Stromal cell of bone marrow (primary cell): Measurements from ENCODE around the gene KRT77.
"Not testable (repeated sequence)": the region's sequence is repeated elsewhere in the genome, so short reads cannot be mapped to it uniquely, and the experiment has no call there.

ENCODE experiments used
- DNase-seq: peaks from one replicate; pipeline ENCODE4 v3.0.0-alpha.2; 2012; ENCODE audit warnings: low read depth

The KRT77 gene

DNA sequence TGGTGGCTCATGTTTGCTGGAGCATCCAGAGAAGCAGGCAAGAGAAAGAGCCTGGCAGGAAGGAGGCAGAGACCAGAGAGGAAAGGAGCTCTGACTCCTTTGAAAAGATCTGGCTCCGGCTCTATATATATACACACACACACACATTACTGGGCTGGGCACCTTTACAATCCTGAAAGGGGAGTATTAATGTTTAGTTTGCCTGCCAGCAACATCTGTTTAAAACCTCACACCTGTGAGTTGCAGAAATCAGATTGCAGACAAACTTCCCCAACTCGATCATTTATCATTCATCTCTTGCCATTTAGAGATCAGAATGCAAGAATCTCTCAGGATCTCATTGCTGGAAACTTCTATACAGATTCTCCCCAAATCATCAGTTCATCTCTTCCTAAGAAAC is at the start of gene KRT77:
Gene KRT77 (minus strand): TSS at position 101 of the 400 bp plus-strand sequence. CDS start 90 bp downstream, at position 11.
- DNase-seq = no peak

DNA sequence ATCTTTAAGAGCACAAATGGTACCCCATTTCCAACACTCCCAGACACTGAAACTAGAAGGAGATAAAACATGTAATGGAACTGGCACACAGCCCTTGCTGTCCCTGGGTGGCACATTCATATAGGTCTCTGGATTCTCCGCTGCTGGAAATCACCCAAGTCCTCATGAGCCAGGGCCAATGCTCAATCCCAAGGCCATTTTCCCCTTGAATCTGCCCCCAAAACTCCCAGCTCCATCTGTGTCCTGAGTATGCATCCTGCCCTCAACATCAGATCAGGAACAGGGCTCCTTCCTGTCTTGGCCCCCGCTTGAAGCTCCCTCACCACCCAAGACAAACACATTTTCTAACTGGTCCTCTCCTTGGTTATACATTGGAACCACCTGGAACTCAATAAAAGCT is 49.2 kb upstream of the KRT77 start:
- no peak for DNase-seq

DNA sequence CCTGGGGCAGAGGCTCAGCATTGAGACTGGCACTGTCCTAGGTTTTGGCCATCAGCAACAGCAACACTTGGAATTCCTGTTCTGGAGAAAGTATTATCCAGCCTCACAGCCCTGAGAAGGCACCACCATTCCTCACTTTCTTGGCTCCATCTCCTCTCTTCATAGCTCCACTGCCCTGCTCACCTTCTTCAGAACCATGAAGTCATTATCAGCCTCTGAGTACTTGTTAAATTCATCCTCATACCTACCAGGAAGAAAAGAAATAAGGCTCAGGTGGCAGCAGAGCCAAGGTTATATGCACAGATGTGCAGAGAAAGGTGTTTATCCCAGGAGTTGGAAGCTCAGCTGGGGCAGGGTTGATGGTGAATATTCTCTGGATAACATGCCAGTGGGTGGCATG is 48.5 kb upstream of the KRT77 start:
- no peak for DNase-seq

DNA sequence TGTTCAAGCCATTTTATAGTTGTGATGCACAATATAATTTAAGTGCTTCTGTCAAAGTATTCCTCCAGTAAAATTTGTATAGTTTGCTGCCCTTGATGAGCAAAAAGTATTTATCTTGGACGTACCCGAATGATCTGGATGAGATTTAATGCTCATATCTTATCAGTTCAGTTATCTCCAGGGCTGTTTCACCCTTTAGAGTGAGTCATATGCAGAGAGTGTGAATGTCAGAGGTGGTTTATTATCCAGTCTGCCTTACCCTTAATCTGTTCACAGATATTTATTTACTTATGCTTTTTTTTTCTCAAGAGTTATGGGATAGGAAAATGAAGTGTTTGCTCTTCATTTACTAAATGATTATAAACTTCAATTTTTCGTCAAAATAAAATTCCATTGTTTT is 47.2 kb upstream of the KRT77 start:
- not testable (repeated sequence) for DNase-seq

DNA sequence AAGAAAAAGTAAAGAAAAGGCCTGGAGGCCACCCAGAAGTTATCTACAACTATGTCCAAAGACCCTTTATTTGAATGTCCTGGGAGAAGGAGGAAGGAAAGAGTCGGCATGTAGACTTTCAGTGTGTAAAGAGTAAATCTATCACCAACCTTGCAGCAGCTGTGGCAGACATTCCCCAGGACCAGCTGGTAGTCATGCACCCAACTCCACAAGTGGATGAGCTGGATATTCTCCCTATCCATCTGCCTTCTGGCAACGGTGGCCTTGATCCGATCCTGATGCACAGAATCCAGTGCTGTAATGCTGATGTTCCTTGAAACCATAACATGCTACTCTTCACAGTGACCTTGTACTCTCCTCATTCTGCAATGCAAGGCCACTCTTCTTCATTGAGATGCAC is 46.5 kb upstream of the KRT77 start:
- no peak for DNase-seq

DNA sequence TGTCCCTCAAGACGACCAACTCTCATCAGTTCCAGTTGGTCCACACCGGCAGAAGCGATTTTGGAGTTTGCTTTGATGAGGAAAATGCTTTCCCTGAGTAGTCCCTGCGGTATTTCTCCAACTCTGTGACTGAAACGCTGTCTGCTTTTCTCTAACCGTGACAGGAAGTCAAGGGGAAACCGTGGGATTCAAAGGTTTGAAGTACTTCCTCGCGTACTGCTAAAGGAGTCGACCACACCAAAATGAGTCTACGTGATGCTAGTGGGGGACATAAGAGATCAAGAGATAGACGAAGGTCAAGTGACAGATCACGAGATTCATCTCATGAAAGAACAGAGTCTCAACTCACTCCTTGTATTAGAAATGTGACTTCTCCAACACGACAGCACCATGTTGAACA is 45.3 kb upstream of the KRT77 start:
- no peak for DNase-seq

DNA sequence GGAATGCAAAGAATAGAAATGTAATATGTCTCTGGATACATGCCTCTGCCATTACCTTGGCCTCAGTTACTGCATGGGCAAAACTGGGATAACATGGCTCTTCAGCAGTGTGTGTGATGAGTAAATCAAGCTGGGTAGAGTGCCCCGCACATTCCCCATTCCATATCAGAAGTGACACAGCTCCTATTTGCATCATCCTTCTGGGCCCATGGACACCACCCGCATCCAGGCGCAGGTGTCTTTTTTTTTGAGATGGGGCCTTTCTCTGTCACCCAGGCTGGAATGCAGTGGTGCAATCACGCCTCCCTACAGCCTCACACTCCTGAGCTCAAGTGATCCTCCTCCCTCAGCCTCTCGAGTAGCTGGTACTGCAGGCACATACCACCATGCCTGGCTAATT is 42.2 kb upstream of the KRT77 start:
- no peak for DNase-seq

DNA sequence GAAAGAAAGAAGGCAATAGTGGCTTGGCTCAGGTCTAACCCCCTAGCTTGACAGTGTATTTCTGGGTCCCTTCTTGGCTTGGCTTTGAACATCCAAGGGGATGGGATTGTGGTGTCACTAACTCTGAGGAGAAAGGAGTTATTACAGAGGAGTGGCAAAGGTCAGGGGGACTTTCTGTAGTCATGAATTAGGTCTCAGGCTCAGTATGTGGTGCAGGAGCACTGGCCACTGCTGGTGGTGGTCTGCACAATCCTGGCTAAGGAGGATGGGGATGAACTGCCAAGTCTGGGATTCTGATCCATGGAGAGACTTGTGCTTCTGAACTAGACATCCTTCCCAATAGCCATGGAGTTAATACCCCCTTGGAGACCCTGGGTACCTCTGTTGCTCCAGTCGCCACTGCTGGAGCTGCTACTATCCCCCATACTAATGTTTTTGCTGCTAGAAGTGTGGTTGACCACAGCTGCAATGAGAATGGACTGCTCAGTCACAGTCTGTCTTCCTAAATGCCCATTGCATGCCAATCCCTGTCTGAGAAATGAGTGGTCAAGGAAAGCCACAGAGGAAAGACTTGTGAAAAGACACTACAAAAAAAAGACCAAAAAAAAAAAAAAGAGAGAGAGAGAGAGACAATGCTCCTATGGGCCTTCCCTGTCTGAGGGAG is 41.3 kb upstream of the KRT77 start:
- DNase-seq = no peak

DNA sequence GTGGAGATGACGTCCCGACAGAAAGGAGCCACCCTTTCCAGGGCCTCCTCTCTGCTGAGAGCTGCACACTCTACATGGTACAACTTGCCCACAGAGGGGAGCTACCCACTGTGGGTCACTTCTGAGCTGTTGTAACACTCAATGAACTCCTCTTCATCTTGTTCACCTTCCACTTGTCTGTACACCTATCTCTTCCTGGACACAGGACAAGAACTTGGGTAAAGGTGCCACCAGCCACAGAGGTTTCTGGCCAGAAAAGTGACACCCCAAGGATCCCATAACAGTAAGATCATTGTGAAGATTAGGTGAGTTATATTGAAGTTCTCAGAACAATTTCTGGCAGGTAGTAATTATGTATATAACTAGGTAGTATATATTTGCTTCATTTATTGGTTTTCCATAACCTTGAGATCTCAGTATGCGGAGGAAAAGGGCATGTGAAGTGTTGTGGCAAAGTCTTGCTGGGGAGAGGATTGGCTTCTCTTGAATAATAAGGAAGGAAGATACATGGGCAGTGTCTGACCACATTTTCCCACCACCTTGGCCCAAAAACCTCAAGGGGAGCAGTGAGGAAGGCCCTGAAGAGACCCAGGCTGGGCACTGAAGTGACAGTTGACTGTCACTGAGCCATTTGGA is 39.6 kb upstream of the KRT77 start:
- DNase-seq = no peak

DNA sequence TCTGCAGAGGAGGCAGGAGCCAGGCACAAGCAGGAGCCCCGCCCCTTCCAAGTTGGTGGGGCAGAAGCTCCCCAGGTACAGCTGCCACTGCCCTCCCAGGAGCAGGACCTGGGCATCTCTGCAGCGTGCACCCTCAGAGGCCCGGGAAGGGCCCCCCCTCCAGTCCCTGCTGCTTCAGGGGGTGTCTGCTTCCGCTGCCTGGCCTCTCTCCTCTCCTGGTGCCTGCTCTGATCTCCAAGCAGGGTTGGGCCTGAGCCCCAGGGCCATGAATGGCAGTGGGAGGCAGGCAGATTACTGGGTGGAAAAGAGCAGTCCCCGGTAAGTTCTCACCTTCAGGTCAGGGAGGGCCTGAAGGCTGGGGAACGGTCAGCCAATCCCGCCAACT is 38.9 kb upstream of the KRT77 start:
- DNase-seq = no peak

DNA sequence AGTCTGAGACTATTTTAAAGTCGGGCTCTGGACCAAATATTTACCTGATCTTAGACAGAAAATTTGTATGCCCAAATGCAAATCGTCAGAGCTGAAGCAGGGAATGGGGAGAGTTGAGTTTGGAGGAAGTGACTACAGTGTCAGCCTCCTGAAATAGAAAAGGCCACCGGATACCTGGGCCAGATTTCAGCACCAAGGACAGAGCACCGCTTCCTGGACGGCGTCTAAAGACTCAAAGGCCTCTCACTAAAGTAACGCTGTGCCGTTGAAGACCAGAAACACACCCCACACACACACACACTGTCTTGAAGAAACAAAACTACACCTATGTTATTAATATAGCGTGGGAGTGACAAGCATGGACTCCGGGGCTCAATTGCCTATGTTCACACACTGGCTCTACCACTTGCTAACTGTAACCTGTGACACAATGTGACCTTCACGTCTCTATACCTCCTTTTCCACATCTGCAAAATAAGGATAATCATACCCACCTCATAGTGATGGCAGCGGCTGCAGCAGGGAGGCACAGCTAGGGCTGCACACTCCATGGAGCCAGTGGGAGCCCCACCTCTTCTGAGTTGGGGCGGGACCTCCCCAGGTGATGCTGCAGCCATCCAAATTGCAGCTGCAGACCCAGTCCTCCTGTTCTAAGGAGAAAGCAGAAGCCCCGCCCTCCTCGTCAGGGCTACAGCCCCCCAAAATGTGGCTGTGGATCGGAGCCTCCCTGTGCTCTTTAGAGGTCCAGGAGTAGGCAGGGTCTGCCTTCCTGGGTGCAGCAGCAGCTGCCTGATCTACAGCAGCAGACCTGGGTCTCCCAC is 38.3 kb upstream of the KRT77 start:
- peak; percentile 26 for DNase-seq

DNA sequence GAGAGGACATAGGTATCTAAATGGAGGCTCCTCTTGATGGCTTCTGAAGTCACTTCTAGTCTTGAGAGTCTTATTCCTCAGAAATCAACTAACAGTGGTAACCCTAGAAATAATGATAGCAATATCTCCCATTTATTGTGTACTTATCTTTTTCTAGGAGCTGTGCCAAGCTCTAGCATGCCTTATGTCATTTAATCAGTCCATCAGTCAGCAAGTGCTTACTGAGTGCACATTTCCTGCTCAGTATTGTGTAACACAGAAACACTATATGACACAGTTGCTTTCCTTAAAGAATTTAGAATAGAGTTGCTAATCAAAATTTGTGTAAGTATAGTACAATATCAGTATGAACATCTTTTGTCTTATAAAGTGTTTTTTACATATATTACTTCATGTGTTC is 37.3 kb upstream of the KRT77 start:
- DNase-seq = no peak

DNA sequence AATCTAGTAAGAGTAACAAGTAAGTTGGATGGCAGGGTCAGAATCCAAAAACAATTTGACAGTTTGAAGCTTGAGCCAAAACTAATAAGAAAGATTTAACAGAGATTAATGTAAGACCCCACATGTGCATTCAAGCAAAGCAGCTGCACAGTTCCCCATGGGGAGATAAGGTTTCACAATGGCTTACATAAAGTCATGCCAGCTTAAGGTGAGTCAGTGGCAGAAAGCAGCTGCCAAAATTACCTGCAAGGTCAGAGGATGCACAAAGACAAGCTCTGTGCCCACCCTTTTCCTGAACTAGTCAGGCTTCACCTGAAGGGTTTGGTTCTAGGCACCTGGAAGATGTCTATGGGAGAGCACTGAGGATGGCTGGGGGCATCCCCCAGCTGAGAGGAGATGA is 36.6 kb upstream of the KRT77 start:
- no peak for DNase-seq

DNA sequence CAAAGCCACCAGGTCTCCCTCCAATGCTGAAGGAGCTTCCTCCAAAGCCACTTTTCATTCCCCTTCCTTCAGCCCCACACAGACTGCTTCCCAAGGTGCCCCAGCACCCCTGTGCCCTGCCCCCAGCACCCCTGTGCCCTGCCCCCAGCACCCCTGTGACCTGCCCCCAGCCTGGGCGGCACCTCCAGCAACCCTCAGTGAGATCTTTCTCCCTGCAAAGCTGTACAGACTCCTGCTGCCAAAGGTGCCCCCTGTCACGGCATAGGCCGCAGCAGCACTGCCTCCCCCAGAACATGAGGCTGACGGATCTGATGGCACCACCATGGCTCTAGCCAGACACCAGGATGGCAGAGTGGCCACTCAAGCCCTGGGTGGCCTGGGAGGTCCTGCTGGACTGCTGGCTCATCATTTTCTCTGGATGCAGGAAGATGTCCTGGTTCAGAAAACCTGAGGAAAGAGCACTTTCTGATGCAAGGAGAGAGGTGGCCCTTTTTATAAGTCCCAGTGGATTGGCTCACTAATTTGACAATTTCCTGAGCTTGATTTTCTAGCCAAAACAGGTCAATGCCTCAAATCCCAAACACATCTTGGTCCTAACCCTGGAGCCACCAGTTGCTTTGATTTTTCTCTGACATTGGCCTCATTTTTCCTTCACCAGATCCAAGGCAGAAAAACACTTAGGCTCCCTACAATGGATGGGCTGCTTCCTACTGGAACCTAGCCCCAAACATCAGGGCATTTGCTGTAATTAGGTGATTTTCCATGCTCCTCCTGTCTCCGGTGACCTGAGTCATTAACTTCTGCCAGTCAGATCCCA is 32.7 kb upstream of the KRT77 start:
- no peak for DNase-seq

DNA sequence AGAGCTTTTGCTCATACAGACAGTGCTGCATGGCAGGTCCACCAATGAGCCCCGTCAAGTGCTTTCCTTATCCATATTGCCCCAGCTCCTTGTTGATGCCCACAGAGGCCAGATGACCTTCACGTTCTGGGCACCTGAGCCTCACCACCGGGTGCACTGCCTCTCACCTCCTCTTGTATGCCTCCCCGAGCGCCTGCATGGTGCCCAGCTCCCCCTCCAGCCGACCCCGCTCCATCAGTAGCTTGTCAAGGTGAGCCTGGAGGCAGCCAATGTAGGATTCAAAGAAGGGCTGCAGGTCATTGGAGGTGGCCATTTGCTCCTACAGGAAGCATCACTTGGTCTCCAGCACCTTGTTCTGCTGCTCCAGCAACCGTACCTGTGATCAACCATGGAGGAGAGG is 31.8 kb upstream of the KRT77 start:
- DNase-seq = no peak

DNA sequence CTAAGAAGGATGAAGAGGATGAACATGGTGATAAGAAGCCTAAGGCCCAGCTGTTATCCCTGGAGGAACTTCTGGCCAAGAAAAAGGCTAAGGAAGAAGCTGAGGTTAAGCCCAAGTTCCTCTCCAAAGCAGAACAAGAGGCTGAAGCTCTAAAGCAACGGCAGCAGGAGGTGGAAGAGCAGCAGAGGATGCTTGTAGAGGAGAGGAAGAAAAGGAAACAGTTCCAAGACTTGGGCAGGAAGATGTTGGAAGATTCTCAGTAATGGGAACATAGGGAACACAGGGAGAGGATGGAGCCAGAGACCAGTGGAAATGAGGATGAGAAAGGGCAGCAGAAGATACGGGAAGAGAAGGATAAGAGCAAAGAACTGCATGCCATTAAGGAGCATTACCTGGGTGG is 27.5 kb upstream of the KRT77 start:
- no peak for DNase-seq

DNA sequence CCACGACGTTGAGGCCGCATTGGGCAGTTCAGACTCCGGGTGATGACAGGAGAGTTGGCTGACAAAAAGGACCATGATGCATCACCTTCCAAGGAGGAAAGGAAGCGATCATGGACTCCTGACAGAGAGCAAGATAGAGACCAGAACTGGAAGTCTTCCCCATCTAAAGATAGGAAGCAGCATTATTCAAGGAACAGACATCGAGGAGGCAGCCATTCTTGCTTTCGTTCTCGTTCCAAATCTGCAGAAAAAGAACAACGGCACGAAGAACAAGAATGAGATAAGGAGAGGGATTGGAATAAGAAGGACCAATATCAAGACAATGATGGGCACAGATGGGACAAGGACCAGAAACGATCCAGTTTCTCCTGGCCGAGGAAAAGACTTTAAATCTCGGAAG is 27.1 kb upstream of the KRT77 start:
- DNase-seq = no peak

DNA sequence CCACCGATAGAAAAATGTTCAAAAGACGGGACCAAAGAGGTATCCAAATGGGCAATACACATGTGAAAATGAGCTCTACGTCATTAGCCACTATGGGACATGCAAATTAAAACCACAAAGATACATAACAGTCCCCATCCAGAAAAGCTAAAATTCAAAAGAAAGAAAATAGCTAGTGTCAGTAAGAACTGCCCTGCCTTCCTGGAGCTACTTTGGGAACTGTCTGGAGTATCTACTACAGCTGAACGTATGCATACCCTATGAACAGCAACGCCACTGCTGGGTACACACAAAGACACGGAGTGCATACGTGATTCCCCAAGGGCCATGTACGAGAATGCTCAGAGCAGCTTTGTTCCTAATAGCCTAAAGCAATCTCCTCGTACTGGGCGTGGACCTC is 25.8 kb upstream of the KRT77 start:
- no peak for DNase-seq

DNA sequence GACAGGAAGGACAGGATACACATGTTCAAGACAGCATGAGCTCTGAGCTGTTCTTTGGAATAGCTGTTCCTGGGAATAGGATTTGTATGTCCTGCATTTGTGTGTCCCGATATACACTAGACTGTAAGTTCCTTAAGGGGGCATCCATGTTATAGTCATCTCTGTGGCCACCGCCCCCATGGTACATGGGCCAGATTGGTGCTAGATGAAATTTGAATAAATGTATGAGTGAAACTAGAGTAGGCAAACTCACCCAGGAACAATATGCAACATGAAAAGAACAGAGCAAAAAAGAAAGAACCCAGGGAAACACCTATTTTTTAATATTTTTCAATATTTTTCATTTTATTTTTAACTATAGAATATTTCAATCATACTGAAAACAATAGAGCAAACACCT is 25.1 kb upstream of the KRT77 start:
- DNase-seq = no peak

DNA sequence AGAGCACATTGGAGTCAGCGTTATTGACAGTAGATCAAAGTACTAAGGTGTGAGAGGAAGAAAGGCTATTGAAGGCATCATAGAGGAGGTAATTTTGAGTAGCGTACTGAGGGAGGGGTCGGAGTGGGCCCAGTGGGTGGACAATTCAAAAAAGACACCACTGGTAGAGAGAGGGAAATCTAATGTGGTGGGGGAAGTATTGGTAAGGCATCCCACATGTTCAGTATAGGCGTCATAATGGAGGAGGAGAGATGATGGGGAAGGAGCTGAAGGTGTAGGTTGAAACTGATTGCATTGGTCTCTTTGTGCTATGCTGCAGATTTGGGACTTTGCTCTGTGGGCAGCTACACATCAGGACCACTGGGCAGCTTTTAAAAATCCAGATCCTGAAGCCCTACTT is 23.7 kb upstream of the KRT77 start:
- DNase-seq = no peak

DNA sequence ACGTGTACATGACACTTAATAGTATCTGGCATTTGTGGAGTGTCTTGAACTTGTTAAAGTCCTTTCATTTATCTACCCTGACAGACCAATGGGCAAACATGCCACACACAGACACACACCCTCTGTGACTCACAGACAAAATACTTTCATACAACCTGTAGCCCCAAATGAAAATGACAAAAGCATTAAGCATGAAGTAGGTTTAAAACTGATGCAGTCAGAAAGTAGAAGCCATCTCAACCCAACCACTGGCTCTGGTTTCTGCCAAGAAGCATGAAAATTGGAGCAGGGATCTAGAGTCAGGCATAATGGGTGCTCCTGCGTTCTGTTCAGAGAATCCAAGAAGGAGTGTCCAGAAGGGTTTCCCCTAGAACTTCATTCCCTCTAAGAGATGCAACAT is 23.1 kb upstream of the KRT77 start:
- DNase-seq = no peak

DNA sequence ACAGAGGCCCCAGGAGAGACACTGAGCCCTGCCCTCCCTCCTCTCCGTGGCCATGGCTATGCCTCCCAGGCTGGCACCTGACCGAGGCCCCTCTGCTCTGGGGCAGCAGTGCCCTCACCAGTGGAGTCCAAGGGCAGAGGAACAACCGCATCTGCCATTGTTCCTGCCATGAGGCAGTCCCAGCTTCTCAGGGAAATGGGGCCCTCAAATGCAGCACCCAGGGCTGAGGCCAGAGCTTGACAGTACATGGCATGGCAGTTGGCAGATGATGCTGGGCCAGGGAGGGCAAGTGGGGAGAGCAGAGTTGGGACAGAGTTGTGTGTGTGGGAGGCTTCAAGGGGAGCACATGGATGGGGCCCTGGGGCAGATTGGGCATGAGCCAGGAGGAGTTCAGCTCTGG is 21.1 kb upstream of the KRT77 start:
- no peak for DNase-seq

DNA sequence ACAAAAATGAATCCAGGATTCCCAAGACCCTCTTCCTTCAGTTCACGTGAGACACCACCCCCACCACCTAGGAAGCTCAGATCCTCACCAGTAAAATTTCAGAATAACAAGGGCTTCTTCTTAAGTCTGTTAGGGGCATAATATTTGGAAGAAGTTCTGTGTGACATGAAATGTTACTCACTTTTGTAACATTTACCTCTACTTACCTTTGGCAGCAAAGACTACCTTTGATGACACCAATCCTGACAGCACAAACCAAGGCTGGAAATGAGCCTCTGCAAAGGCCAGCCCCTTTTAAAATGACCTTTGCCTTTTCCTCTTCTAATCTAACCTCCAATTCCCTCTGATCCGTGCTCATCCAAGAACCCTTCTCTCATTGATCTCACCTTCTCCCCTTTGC is 19.4 kb upstream of the KRT77 start:
- DNase-seq = no peak
